ENCODE measurements around the gene IFI27L1.

- TF ChIP-seq POLR2A (IDR thresholded peaks at IDR 0.05; ENCODE audit: low read length): no peak
- no peak for TF ChIP-seq GATA1 (IDR thresholded peaks at IDR 0.05; ENCODE audit: low read depth, low read length)
Measured at GRCh38 chr14:94054936-94055335, 26.2 kb upstream of the IFI27L1 start.

Measured in erythroblast (primary cell).